NCI-H2196 (cell line): ENCODE measurements around the gene NFKB1.
"Not testable (repeated sequence)": the region's sequence is repeated elsewhere in the genome, so short reads cannot be mapped to it uniquely, and the experiment has no call there.

Experiments
- DNase-seq: peaks from one replicate; lab custom pipeline; 2025; ENCODE audit not compliant: unreplicated experiment; lab: John Stamatoyannopoulos, UW

NFKB1 gene, protein sequence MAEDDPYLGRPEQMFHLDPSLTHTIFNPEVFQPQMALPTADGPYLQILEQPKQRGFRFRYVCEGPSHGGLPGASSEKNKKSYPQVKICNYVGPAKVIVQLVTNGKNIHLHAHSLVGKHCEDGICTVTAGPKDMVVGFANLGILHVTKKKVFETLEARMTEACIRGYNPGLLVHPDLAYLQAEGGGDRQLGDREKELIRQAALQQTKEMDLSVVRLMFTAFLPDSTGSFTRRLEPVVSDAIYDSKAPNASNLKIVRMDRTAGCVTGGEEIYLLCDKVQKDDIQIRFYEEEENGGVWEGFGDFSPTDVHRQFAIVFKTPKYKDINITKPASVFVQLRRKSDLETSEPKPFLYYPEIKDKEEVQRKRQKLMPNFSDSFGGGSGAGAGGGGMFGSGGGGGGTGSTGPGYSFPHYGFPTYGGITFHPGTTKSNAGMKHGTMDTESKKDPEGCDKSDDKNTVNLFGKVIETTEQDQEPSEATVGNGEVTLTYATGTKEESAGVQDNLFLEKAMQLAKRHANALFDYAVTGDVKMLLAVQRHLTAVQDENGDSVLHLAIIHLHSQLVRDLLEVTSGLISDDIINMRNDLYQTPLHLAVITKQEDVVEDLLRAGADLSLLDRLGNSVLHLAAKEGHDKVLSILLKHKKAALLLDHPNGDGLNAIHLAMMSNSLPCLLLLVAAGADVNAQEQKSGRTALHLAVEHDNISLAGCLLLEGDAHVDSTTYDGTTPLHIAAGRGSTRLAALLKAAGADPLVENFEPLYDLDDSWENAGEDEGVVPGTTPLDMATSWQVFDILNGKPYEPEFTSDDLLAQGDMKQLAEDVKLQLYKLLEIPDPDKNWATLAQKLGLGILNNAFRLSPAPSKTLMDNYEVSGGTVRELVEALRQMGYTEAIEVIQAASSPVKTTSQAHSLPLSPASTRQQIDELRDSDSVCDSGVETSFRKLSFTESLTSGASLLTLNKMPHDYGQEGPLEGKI

DNA sequence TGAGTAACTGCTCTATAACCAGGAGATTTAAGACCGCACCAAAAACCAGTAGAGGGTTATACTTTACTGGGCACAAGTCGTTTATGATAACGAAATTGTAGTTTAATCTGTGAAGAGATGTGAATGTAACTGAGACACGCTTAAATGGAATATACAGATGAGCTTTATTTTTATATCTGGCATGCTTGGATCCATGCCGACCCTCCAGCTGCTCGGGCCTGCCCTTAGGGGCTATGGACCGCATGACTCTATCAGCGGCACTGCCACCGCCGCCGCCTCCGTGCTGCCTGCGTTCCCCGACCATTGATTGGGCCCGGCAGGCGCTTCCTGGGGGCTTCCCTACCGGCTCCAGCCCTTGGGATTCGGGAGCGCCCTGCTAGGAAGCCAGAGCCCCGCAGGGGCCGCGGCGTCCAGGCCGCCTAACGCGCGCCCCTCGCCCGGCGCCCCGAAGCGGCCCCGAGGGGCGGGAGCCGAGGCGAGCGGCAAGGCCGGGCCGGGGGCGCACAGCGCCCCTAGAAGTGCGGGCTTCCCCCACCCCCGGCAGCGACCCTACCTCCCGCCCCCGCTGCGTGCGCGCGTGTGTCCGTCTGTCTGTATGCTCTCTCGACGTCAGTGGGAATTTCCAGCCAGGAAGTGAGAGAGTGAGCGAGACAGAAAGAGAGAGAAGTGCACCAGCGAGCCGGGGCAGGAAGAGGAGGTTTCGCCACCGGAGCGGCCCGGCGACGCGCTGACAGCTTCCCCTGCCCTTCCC lies at the start of gene NFKB1:
Gene NFKB1 (plus strand): TSS at position 664 of the 751 bp plus-strand sequence. CDS start 24,160 bp downstream, outside the sequence.
- DNase-seq: peak; percentile 22

DNA sequence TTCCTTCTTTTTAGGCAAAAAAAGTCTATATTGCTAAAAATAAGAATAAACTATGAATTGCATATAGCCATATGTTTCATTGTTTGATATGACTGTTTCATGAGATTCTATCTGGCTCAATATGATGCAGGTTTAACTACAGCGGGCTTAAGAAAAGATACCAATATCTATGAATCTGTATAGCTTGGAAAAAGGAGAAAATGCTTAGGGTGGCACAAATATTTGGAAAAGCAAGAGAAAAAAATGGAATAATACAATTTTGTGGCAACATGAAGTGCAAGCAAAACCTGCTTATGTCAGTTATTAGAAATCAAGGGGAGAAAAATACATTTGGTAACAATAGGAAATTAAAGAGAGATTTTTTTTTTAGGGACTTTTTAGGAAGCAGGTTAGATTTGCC lies 48.3 kb upstream of the NFKB1 start:
- DNase-seq: no peak

DNA sequence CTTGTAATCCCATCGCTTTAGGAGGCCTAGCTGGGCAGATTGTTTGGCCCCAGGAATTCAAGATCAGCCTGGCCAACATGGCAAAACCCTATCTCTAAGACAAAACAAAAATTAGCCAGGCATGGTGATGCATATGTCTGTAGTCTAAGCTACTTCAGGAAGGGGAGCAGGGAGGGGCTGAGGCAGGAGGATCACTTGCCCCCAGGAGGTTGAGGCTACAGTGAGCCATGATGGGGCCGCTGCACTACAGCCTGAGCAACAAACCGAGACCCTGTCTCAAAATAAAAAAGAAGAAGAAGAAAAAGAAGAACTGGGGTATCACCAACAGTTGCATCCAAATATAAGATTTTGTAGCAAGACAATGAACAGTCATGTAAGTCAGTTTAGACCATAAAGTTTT lies 47.3 kb upstream of the NFKB1 start:
- DNase-seq: no peak

- no peak for DNase-seq
Observed at GRCh38 chr4:102454268-102454667, 46.9 kb upstream of the NFKB1 start.

- DNase-seq: no peak
Observed at GRCh38 chr4:102454981-102455685, 46.0 kb upstream of the NFKB1 start.

DNA sequence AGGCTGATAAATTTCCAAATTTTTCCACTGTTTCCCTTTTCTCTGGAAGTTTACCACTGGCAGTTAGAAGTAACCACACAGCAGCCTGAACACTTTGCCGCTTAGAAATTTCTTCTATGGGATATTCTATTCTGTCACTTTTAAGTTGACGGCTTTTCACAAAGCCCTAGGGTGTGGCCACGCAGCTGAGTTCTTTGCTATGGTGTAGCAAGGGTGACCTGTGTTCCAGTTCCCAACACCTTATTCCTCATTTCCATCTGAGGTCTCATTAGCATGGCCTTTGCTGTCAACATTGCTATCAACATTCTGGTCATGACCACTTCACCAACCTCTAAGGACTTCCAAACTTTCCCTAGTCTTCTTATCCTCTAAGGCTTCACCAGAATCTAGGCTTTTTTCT lies 45.4 kb upstream of the NFKB1 start:
- no peak for DNase-seq

DNA sequence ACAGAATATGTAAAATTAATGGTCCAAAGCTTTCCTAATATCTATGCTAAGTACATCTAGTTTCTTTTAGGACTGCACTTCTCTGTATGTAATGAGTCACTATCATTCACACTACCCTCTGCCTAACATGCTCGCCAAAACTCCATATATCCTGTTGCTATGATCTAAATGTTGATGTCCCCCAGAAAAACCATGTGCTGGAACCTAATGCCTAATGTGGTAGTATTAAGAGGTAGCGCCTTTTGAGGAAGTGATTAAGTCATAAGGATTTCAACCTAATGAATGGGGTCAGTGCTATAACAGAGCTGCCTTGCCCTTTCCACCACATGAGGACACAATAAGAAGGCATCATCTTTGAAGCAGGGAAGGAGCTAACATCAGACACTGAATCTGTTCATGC lies 34.9 kb upstream of the NFKB1 start:
- DNase-seq: no peak

DNA sequence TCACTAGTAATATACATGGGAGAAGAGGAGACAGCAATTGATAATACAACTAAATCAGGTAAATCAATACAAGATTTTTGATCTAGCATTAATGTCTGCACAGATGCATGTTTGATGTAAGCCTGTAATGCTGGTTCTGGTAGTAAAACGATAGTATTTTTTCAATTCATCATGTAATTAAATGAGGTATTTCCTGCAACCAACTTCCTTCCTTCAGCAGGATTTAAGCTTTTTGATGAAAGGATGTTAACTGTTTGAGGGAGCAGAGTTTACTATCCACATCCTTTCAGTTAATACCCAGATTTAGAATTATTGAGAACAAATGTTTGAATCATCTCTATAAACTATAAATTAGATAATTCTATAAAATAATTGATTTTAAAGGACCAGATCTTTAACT lies 31.4 kb upstream of the NFKB1 start:
- DNase-seq: no peak

DNA sequence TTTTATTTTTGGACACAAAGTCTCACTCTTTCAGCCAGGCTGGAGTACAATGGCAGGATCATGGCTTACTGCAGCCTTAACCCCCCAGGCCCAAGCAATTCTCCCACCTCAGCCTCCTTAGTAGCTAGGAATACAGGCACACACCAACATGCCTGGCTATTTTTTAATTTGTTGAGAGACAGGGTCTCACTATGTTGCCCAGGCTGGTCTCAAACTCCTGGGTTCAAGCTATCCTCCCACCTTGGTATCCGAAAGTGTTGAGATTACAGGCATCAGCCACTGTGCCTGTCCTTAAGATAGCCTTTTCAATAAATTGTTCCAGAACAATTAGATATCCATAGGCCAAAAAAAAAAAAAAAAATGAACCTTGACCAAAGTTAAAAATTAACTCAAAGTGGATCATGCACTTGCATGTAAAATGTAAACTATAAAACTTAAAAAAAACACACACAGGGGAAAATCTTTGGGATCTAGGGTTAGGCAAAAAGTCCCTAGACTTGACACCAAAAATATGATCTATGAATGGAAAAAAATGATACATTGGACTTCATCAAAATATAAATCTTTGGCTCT lies 28.6 kb upstream of the NFKB1 start:
- no peak for DNase-seq

DNA sequence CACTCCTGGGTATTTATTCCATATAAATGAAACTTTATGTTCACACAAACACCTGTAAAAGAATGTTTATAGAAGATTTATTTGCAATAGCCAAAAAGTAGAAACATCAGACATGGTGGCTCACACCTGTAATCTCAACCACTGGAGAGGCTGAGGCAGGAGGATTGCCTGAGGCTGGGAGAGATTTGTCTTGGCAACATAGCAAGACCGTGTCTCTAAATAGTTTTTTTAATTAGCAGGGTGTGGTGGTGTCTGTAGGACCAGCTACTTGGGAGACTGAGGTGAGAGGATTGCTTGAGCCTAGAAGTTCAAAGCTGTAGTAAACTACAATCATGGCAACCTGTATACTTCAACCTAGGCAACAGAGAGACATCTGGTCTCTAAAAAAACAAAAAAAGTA lies 27.7 kb upstream of the NFKB1 start:
- no peak for DNase-seq

GRCh38 chr4:102474736-102475504 lies 26.2 kb upstream of the NFKB1 start:
- DNase-seq: no peak

- no peak for DNase-seq
Observed at GRCh38 chr4:102477657-102478056, 23.5 kb upstream of the NFKB1 start.

DNA sequence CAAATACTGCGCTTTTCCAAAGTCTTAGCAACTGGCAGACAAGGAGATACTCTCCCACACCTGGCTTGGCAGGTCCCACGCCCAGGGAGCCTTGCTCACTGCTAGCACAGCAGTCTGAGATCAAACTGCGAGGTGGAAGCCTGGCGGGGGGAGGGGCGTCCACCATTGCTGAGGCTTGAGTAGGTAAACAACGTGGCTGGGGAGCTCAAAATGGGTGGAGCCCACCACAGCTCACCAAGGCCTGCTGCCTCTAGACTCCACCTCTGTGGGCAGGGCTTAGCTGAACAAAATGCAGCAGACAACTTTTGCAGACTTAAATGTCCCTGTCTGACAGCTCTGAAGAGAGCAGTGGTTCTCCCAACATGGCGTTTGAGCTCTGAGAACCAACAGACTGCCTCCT lies 23.0 kb upstream of the NFKB1 start:
- DNase-seq: no peak

- DNase-seq: not testable (repeated sequence)
Observed at GRCh38 chr4:102479832-102480231, 21.3 kb upstream of the NFKB1 start.

DNA sequence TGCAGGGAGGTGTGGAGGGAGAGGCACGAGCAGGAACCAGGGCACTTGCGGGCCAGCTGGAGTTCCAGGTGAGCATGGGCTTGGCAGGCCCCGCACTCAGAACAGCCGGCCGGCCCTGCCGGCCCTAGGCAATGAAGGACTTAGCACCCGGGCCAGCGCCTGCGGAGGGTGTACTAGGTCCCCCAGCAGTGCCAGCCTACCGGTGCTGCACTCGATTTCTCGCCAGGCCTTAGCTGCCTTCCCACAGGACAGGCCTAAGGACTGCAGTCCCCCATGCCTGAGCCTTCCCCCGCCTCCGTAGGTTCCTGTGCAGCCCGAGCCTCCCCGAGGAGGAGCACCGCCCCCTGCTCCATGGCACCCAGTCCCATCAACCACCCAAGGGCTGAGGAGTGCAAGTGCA lies 18.0 kb upstream of the NFKB1 start:
- DNase-seq: no peak

DNA sequence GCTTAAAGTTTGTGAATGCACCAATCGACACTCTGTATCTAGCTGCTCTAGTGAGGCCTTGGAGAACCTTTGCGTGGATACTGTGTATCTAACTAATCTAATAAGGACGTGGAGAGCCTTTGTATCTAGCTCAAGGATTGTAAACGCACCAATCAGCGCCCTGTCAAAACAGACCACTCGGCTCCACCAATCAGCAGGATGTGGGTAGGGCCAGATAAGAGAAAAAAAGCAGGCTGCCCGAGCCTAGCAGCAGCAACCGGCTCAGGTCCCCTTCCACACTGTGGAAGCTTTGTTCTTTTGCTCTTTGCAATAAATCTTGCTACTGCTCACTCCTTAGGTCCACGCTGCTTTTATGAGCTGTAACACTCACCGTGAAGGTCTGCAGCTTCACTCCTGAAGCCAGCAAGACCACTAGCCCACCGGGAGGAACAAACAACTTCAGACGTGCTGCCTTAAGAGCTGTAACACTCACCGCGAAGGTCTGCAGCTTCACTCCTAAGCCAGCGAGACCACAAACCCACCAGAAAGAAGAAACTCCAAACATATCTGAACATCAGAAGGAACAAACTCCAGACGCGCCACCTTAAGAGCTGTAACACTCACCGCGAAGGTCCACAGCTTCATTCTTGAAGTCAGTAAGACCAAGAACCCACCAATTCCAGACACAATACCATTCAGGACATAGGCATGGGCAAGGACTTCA lies 17.0 kb upstream of the NFKB1 start:
- not testable (repeated sequence) for DNase-seq

- no peak for DNase-seq
Observed at GRCh38 chr4:102492531-102493241, 8.5 kb upstream of the NFKB1 start.

DNA sequence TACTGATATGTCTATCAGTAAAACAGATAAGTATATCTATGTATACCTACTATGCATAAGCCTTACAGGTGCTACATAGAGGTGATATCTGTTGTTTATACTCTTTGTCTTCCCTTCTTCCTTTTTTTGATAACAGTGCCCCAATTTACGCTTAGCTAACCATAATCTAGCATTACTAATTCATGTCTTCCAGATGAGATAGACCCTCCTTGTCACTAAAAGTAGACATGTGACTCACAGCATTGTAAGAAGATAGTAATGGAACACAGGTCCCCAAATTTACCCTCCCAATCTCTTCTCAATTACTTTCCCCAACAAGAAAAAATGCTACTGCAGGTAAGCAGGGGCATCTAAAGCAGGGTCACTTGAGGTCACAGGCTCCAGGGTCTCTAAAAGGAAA lies 7.9 kb upstream of the NFKB1 start:
- DNase-seq: no peak
